GM12878 (cell line): ENCODE measurements around the gene CNN3. TPM values are rescaled to one million over a fixed set of nuclear protein-coding genes. Genes with fewer than 3 reads are reported as not detected.
A peak's percentile ranks its signal among the peaks of the same experiment; 100 is the strongest.

Experiments
- BRCA1 ChIP-seq: IDR thresholded peaks from 2 replicates; pipeline ENCODE4 v1.6.1; 2011; ENCODE audit warnings: low read depth, low read length, improper control_type of control experiment
- CHD1 ChIP-seq: IDR thresholded peaks from 2 replicates; pipeline ENCODE4 v1.6.1; 2012; ENCODE audit warnings: low read depth, low read length, improper control_type of control experiment
- CREB1 ChIP-seq: IDR thresholded peaks from 2 replicates; pipeline ENCODE4 v1.6.1; 2012; ENCODE audit warnings: low read depth, mild to moderate bottlenecking, inconsistent platforms
- EP300 ChIP-seq, 2 experiments: fragments of 150-350 bp in 1 of 2; IDR thresholded peaks; 2 replicates each; pipeline ENCODE4 v1.6.1; 2011 to 2012; ENCODE audit warnings: low read depth in 2 of 2, low read length in 2 of 2, borderline replicate concordance in 1 of 2, improper control_type of control experiment in 1 of 2, inconsistent platforms in 1 of 2; ENCODE audit not compliant: control insufficient read depth in 1 of 2
- KLF5 ChIP-seq: fragments of 450-650 bp; IDR thresholded peaks from 2 replicates; pipeline ENCODE4 v1.6.1; 2014; ENCODE audit warnings: mild to moderate bottlenecking; ENCODE audit not compliant: partially characterized antibody
- MYC ChIP-seq: IDR thresholded peaks from 2 replicates; pipeline ENCODE4 v1.6.1; 2011; ENCODE audit warnings: mild to moderate bottlenecking, low read length, moderate library complexity, inconsistent platforms; ENCODE audit not compliant: insufficient read depth, insufficient replicate concordance, insufficient read length, severe bottlenecking
- RCOR1 ChIP-seq: conservative IDR thresholded peaks from 2 replicates; pipeline ENCODE4 v1.6.1; 2012; ENCODE audit warnings: low read depth, low read length, improper control_type of control experiment
- RUNX3 ChIP-seq: IDR thresholded peaks from 2 replicates; pipeline ENCODE4 v1.6.1; 2012; ENCODE audit warnings: low read length, inconsistent platforms
- SMAD5 ChIP-seq: IDR thresholded peaks from 2 replicates; pipeline ENCODE4 v1.6.1; 2016; ENCODE audit warnings: antibody characterized with exemption, low read depth
- SMARCA5 ChIP-seq: fragments of 450-650 bp; IDR thresholded peaks from 2 replicates; pipeline ENCODE4 v1.6.1; 2017; ENCODE audit warnings: mild to moderate bottlenecking
- SP1 ChIP-seq: IDR thresholded peaks from one replicate; pipeline ENCODE4 v1.6.1; 2011; ENCODE audit warnings: low read depth, low read length
- ZNF207 ChIP-seq: fragments of 450-650 bp; IDR thresholded peaks from 2 replicates; pipeline ENCODE4 v1.6.1; 2014; ENCODE audit warnings: antibody characterized with exemption, mild to moderate bottlenecking, borderline replicate concordance
- ZZZ3 ChIP-seq: IDR thresholded peaks from 2 replicates; pipeline ENCODE4 v1.6.1; 2011; ENCODE audit warnings: low read depth; ENCODE audit not compliant: control insufficient read depth, insufficient read length
- polyA plus RNA-seq, 11 experiments: library from polyadenylated mRNA; depleted of rRNA in 4 of 11; unstranded in 6 of 11; stranded (reverse) in 5 of 11; fragments of >200 nt; fragmentation: Nextera tagmentation in 4 of 11; fragmentation: Illumina TruSeq in 1 of 11; extraction: Ambion mirVana in 4 of 11; extraction: Trizol in 1 of 11; gene quantifications; 1 replicate in 1 of 11; 2 replicates in 10 of 11; pipeline versions ENCODE4 v1.2.1 to v1.2.3, GENCODE V29; 2011 to 2016; ENCODE audit warnings: inconsistent platforms in 2 of 11, missing spikeins in 2 of 11, low read depth in 1 of 11
- total RNA-seq, 4 experiments: library from RNA; depleted of rRNA in 3 of 4; stranded (reverse); fragments of >200 nt in 3 of 4; fragmentation: Illumina TruSeq in 1 of 4; extraction: Trizol in 1 of 4; gene quantifications; 2 replicates each; pipeline versions ENCODE4 v1.2.1 to v1.2.3, GENCODE V29; 2013 to 2021
- TF ChIP-seq, protein P1 (sequence below): fragments of 450-650 bp; IDR thresholded peaks from 2 replicates; pipeline ENCODE4 v1.6.1; 2017; ENCODE audit warnings: mild to moderate bottlenecking, moderate library complexity
- TF ChIP-seq, protein P2 (sequence below): IDR thresholded peaks from 2 replicates; pipeline ENCODE4 v1.6.1; 2012; ENCODE audit warnings: low read length, inconsistent platforms
- TF ChIP-seq, protein P3 (sequence below), 3 experiments: IDR thresholded peaks in 2 of 3; conservative IDR thresholded peaks in 1 of 3; 2 replicates each; pipeline ENCODE4 v1.5.1; 2011; ENCODE audit warnings: low read depth in 3 of 3, low read length in 3 of 3, mild to moderate bottlenecking in 3 of 3, control low read depth in 2 of 3, moderate library complexity in 2 of 3, inconsistent platforms in 1 of 3, mixed read lengths in 1 of 3; ENCODE audit not compliant: control insufficient read depth in 2 of 3, insufficient read depth in 1 of 3; ENCODE audit errors: extremely low read depth in 1 of 3
- TF ChIP-seq, protein P4 (sequence below): fragments of 450-650 bp; IDR thresholded peaks from 2 replicates; pipeline ENCODE4 v1.6.1; 2017; ENCODE audit warnings: antibody characterized with exemption, mild to moderate bottlenecking, moderate library complexity

Gene CNN3
- total and polyA plus RNA-seq, 10 of the 15 experiments (the other 5 are each of a cell fraction or from before 2014, with no cell fraction given) = 0.20 to 48.4 (median 34.3) TPM

DNA sequence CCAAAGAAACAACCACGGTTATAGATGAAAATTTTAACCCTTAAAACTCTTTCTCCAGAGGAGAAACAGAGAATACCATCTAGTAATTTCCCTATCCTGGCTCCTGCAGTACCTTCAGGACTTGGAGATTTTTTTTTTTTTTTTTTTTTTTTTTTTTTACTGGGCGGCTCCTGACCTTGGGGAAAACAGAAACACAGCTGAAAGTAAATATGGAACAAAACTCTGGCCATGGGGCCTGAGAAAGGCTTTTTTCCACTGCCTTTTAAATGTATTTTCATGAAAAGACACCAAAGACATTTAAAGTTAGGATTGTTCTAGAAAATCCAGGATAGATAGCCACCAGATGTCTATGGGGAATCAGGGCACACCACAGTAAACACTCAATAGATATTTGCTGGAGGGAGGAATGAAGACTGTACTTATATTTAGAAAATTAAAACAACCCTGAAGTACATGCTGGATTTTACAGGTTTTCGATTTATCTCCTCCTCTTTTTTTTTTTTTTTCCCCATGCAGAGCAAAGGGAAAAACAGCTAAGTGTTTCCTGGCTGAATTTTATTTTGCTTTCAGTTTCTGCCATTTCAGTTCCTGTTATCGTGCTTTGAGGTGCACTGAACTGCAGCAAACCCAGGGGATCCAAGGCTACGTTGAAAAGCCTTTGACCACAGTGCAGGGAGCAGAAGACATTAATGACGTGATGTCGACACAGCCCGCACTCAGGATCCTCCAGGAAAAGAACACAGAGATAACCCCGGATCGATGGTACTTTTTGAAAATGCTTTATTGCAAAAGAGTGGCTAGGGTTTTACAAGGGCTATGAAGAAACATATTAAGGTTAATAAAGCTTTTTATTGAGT, 35.7 kb upstream of the CNN3 start (continued):
- TF ChIP-seq, protein P1, sequence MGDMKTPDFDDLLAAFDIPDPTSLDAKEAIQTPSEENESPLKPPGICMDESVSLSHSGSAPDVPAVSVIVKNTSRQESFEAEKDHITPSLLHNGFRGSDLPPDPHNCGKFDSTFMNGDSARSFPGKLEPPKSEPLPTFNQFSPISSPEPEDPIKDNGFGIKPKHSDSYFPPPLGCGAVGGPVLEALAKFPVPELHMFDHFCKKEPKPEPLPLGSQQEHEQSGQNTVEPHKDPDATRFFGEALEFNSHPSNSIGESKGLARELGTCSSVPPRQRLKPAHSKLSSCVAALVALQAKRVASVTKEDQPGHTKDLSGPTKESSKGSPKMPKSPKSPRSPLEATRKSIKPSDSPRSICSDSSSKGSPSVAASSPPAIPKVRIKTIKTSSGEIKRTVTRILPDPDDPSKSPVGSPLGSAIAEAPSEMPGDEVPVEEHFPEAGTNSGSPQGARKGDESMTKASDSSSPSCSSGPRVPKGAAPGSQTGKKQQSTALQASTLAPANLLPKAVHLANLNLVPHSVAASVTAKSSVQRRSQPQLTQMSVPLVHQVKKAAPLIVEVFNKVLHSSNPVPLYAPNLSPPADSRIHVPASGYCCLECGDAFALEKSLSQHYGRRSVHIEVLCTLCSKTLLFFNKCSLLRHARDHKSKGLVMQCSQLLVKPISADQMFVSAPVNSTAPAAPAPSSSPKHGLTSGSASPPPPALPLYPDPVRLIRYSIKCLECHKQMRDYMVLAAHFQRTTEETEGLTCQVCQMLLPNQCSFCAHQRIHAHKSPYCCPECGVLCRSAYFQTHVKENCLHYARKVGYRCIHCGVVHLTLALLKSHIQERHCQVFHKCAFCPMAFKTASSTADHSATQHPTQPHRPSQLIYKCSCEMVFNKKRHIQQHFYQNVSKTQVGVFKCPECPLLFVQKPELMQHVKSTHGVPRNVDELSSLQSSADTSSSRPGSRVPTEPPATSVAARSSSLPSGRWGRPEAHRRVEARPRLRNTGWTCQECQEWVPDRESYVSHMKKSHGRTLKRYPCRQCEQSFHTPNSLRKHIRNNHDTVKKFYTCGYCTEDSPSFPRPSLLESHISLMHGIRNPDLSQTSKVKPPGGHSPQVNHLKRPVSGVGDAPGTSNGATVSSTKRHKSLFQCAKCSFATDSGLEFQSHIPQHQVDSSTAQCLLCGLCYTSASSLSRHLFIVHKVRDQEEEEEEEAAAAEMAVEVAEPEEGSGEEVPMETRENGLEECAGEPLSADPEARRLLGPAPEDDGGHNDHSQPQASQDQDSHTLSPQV = no peak
- TF ChIP-seq, protein P2, sequence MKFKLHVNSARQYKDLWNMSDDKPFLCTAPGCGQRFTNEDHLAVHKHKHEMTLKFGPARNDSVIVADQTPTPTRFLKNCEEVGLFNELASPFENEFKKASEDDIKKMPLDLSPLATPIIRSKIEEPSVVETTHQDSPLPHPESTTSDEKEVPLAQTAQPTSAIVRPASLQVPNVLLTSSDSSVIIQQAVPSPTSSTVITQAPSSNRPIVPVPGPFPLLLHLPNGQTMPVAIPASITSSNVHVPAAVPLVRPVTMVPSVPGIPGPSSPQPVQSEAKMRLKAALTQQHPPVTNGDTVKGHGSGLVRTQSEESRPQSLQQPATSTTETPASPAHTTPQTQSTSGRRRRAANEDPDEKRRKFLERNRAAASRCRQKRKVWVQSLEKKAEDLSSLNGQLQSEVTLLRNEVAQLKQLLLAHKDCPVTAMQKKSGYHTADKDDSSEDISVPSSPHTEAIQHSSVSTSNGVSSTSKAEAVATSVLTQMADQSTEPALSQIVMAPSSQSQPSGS = peak; percentile 56
- TF ChIP-seq BRCA1 (no peak), CREB1 (peak; percentile 65; the same call in 1 of the 2 replicates), CHD1 (no peak), MYC (no peak), KLF5 (no peak), EP300 (IDR thresholded peaks at IDR 0.05; ENCODE audit: borderline replicate concordance in 1 of 2, control insufficient read depth in 1 of 2, low read depth in 2 of 2, low read length in 2 of 2) (0 out of 4 replicates have a peak, but pooled peaks of 1 of the 2 experiments have one; percentile 44), SP1 (peak; percentile 12), ZZZ3 (no peak), ZNF207 (no peak), RCOR1 (no peak), SMARCA5 (0 out of 2 replicates have a peak, but pooled peaks have one; percentile 22), RUNX3 (peak; percentile 87), SMAD5 (no peak)
- TF ChIP-seq, protein P3, sequence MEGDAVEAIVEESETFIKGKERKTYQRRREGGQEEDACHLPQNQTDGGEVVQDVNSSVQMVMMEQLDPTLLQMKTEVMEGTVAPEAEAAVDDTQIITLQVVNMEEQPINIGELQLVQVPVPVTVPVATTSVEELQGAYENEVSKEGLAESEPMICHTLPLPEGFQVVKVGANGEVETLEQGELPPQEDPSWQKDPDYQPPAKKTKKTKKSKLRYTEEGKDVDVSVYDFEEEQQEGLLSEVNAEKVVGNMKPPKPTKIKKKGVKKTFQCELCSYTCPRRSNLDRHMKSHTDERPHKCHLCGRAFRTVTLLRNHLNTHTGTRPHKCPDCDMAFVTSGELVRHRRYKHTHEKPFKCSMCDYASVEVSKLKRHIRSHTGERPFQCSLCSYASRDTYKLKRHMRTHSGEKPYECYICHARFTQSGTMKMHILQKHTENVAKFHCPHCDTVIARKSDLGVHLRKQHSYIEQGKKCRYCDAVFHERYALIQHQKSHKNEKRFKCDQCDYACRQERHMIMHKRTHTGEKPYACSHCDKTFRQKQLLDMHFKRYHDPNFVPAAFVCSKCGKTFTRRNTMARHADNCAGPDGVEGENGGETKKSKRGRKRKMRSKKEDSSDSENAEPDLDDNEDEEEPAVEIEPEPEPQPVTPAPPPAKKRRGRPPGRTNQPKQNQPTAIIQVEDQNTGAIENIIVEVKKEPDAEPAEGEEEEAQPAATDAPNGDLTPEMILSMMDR (IDR thresholded peaks at IDR 0.05 in 2 of 3, conservative IDR thresholded peaks at IDR 0.05 in 1 of 3; ENCODE audit: control insufficient read depth in 2 of 3, extremely low read depth in 1 of 3, insufficient read depth in 1 of 3, low read depth in 3 of 3, low read length in 3 of 3) = no peak
- TF ChIP-seq, protein P4, sequence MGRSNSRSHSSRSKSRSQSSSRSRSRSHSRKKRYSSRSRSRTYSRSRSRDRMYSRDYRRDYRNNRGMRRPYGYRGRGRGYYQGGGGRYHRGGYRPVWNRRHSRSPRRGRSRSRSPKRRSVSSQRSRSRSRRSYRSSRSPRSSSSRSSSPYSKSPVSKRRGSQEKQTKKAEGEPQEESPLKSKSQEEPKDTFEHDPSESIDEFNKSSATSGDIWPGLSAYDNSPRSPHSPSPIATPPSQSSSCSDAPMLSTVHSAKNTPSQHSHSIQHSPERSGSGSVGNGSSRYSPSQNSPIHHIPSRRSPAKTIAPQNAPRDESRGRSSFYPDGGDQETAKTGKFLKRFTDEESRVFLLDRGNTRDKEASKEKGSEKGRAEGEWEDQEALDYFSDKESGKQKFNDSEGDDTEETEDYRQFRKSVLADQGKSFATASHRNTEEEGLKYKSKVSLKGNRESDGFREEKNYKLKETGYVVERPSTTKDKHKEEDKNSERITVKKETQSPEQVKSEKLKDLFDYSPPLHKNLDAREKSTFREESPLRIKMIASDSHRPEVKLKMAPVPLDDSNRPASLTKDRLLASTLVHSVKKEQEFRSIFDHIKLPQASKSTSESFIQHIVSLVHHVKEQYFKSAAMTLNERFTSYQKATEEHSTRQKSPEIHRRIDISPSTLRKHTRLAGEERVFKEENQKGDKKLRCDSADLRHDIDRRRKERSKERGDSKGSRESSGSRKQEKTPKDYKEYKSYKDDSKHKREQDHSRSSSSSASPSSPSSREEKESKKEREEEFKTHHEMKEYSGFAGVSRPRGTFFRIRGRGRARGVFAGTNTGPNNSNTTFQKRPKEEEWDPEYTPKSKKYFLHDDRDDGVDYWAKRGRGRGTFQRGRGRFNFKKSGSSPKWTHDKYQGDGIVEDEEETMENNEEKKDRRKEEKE = no peak
